HepG2 (cell line): Measurements from ENCODE around the gene FN1. TPM values are rescaled to one million over a fixed set of nuclear protein-coding genes. Genes with fewer than 3 reads are reported as not detected.

Experiments
- DR1 ChIP-seq: sonication (generic); formaldehyde crosslinking; IDR thresholded peaks from 2 replicates; pipeline ENCODE4 v1.8.0; 2021; ENCODE audit warnings: mild to moderate bottlenecking, missing genetic modification reagents, inconsistent platforms
- FOXJ3 ChIP-seq: sonication (generic); formaldehyde crosslinking; IDR thresholded peaks from 2 replicates; pipeline ENCODE4 v1.4.0; 2020; ENCODE audit warnings: missing genetic modification reagents, mild to moderate bottlenecking, borderline replicate concordance
- HOMEZ ChIP-seq: IDR thresholded peaks from 2 replicates; pipeline ENCODE4 v1.6.1; 2016; ENCODE audit warnings: low read depth
- MAFK ChIP-seq, 2 experiments: IDR thresholded peaks in 1 of 2; conservative IDR thresholded peaks in 1 of 2; 2 replicates each; pipeline ENCODE4 v1.6.1; 2011; ENCODE audit warnings: improper control_type of control experiment in 2 of 2, low read length in 2 of 2
- NCOR1 ChIP-seq: fragments of 200-600 bp; sonication (generic); IDR thresholded peaks from 2 replicates; pipeline ENCODE4 v1.7.0; 2017; ENCODE audit warnings: antibody characterized with exemption, low read length, borderline replicate concordance
- NFE2 ChIP-seq: sonication (generic); formaldehyde crosslinking; IDR thresholded peaks from 2 replicates; pipeline ENCODE4 v1.4.0; 2020; ENCODE audit warnings: missing genetic modification reagents
- PBX2 ChIP-seq: IDR thresholded peaks from 2 replicates; pipeline ENCODE4 v1.6.1; 2016; ENCODE audit warnings: control low read depth
- PREB ChIP-seq: sonication (generic); formaldehyde crosslinking; IDR thresholded peaks from 2 replicates; pipeline ENCODE4 v1.4.0; 2020; ENCODE audit warnings: missing genetic modification reagents
- TCF12 ChIP-seq, 2 experiments: fragments of 450-650 bp in 1 of 2; sonication (generic) in 1 of 2; formaldehyde crosslinking in 1 of 2; IDR thresholded peaks; 2 replicates each; pipeline versions ENCODE4 v1.6.1 to v1.8.0; 2017 to 2022; ENCODE audit warnings: antibody characterized with exemption in 1 of 2, mild to moderate bottlenecking in 1 of 2, missing genetic modification reagents in 1 of 2, moderate library complexity in 1 of 2
- TFDP2 ChIP-seq: sonication (generic); formaldehyde crosslinking; IDR thresholded peaks from 2 replicates; pipeline ENCODE4 v1.4.0; 2020; ENCODE audit warnings: missing genetic modification reagents
- THAP11 ChIP-seq: IDR thresholded peaks from 2 replicates; pipeline ENCODE4 v1.6.1; 2016; ENCODE audit warnings: missing biosample characterization, missing genetic modification reagents
- ZBTB34 ChIP-seq: sonication (generic); formaldehyde crosslinking; IDR thresholded peaks from 2 replicates; pipeline ENCODE4 v1.8.0; 2022; ENCODE audit warnings: mild to moderate bottlenecking, missing genetic modification reagents
- ZBTB4 ChIP-seq: sonication (generic); formaldehyde crosslinking; IDR thresholded peaks from 2 replicates; pipeline ENCODE4 v1.4.0; 2020; ENCODE audit warnings: missing genetic modification reagents, mild to moderate bottlenecking, borderline replicate concordance
- ZBTB8A ChIP-seq: sonication (generic); formaldehyde crosslinking; IDR thresholded peaks from 2 replicates; pipeline ENCODE4 v1.4.0; 2020; ENCODE audit warnings: mild to moderate bottlenecking, low read depth, missing genetic modification reagents, borderline replicate concordance
- ZNF337 ChIP-seq: sonication (generic); formaldehyde crosslinking; IDR thresholded peaks from 2 replicates; pipeline ENCODE4 v1.5.1; 2020; ENCODE audit warnings: missing genetic modification reagents, low read depth, mild to moderate bottlenecking, borderline replicate concordance
- ZNF33A ChIP-seq: sonication (generic); formaldehyde crosslinking; IDR thresholded peaks from 2 replicates; pipeline ENCODE4 v1.5.1; 2020; ENCODE audit warnings: missing genetic modification reagents, mild to moderate bottlenecking, moderate library complexity, borderline replicate concordance
- ZNF431 ChIP-seq: sonication (generic); formaldehyde crosslinking; IDR thresholded peaks from 2 replicates; pipeline ENCODE4 v1.9.0; 2022; ENCODE audit warnings: missing genetic modification reagents, low read depth, mild to moderate bottlenecking, borderline replicate concordance
- polyA plus RNA-seq, 8 experiments: library from polyadenylated mRNA; depleted of rRNA in 3 of 8; stranded (reverse) in 7 of 8; unstranded in 1 of 8; fragments of >200 nt; fragmentation: Illumina TruSeq in 4 of 8; extraction: Trizol in 4 of 8; gene quantifications; 2 replicates each; pipeline versions ENCODE4 v1.2.1 to v1.2.3, GENCODE V29; 2011 to 2016; ENCODE audit warnings: low read depth in 4 of 8, missing spikeins in 1 of 8, mixed read lengths in 1 of 8; ENCODE audit not compliant: insufficient read depth in 1 of 8
- total RNA-seq, 5 experiments: library from RNA; depleted of rRNA; stranded (reverse); fragments of >200 nt; fragmentation: Illumina TruSeq; extraction: Trizol; gene quantifications; 2 replicates each; pipeline ENCODE4 v1.2.3, GENCODE V29; 2016; ENCODE audit warnings: low read depth in 1 of 5

FN1 gene
- total and polyA plus RNA-seq, 2 of the 13 experiments (the other 11 are each of a cell fraction or from before 2014, with no cell fraction given): 1,847 to 6,471 TPM

GRCh38 chr2:215417400-215417951 lies 18.4 kb downstream of the FN1 start (continued):
- TF ChIP-seq HOMEZ (CRISPR knock-in tag): peak; percentile 87
- 0 out of 2 replicates have a peak, but pooled peaks have one; percentile 53 for TF ChIP-seq ZNF337 (CRISPR knock-in tag)
- TF ChIP-seq NCOR1: peak; percentile 58
- TF ChIP-seq FOXJ3: peak; percentile 90; the same call in 1 of the 2 replicates
- no peak for TF ChIP-seq ZBTB4
- no peak for TF ChIP-seq PREB (CRISPR knock-in tag)
- no peak for TF ChIP-seq ZNF33A (CRISPR knock-in tag)
- TF ChIP-seq DR1 (CRISPR knock-in tag): no peak
- peak; percentile 97 for TF ChIP-seq ZBTB34 (CRISPR knock-in tag)
- TF ChIP-seq ZBTB8A (CRISPR knock-in tag): no peak
- TF ChIP-seq ZNF431 (CRISPR knock-in tag): no peak
- TF ChIP-seq TFDP2: peak; percentile 73
- TF ChIP-seq PBX2 (CRISPR knock-in tag): no peak
- TF ChIP-seq THAP11 (CRISPR knock-in tag): peak; percentile 81
- peak; percentile 75 to 76; a peak in 3 of 4 replicates for TF ChIP-seq MAFK (conservative IDR thresholded peaks at IDR 0.05 in 1 of 2, IDR thresholded peaks at IDR 0.05 in 1 of 2; ENCODE audit: low read length in 2 of 2)
- no peak for TF ChIP-seq NFE2
- TF ChIP-seq TCF12 (IDR thresholded peaks at IDR 0.05): no peak
- peak; percentile 89; the same call in 1 of the 2 replicates for TF ChIP-seq TCF12 (CRISPR knock-in tag; IDR thresholded peaks at IDR 0.05)
